A549 treated with AZD9567 at 1 μM for 4 hours (cell line): ENCODE results near the gene DARS2. TPM values are rescaled to one million over a fixed set of nuclear protein-coding genes. Genes with fewer than 3 reads are reported as not detected.

Experiments
- total RNA-seq: library from RNA; stranded (reverse); fragments of 200-300 nt; extraction: Qiagen RNA extraction; gene quantifications from 5 replicates; pipeline ENCODE4 v1.2.3, GENCODE V29; 2022; ENCODE audit not compliant: insufficient read depth

The DARS2 gene
- total RNA-seq, result 36.9 to 41.1 TPM (median 39.7 TPM) in 5 replicates

GRCh38 chr1:173824315-173825081 is at the start of gene DARS2, which contains the start of gene CENPL:
TSS of gene DARS2 (plus strand) at chr1:173824673. CDS start at chr1:173825230, 557 bp downstream.
TSS of gene CENPL (minus strand) at chr1:173824883. CDS start at chr1:173811299, 13,584 bp downstream.

GRCh38 chr1:173867753-173868265 is 43.3 kb downstream of the DARS2 start, which contains the start of gene GAS5:
TSS of gene GAS5 (minus strand) at chr1:173867989.

GRCh38 chr1:173868266-173869020 is 44.0 kb downstream of the DARS2 start, which contains the start of gene ZBTB37:
TSS of gene ZBTB37 (plus strand) at chr1:173868380. CDS start at chr1:173870226, 1,846 bp downstream.

Other genes starting within 250 kb of the DARS2 start
- gene SLC9C2, start 221.6 kb upstream of the DARS2 start, total RNA-seq, result not detected in 5 replicates
- gene TEX50, start 189.3 kb upstream of the DARS2 start, total RNA-seq, result not detected in 5 replicates
- 0.11 to 0.16 TPM (median 0.12 TPM) in 4 of 5 replicates, not detected in the other for gene ANKRD45, start 154.8 kb upstream of the DARS2 start, total RNA-seq
- gene KLHL20, start 109.7 kb upstream of the DARS2 start, total RNA-seq, result 11.7 to 21.0 TPM (median 14.3 TPM) in 5 replicates
- gene CENPL, start 210 bp downstream of the DARS2 start, total RNA-seq, result 11.8 to 16.4 TPM (median 13.7 TPM) in 5 replicates
- 318 to 427 TPM (median 328 TPM) in 5 replicates for gene GAS5, start 43.3 kb downstream of the DARS2 start, total RNA-seq
- gene ZBTB37, start 43.7 kb downstream of the DARS2 start, total RNA-seq, result 0.70 to 1.6 TPM (median 1.5 TPM) in 5 replicates
- gene SERPINC1, start 92.7 kb downstream of the DARS2 start, total RNA-seq, result 0.08 to 0.16 TPM (median 0.09 TPM) in 4 of 5 replicates, not detected in the other
- 5.6 to 8.2 TPM (median 6.7 TPM) in 5 replicates for gene RC3H1, start 197.7 kb downstream of the DARS2 start, total RNA-seq